Heart left ventricle (tissue), 13 donors: ENCODE measurements around the gene FLNB.

ENCODE experiments used
- POLR2A ChIP-seq, 2 donors: fragments of 450-650 bp; IDR thresholded peaks; one replicate each; pipeline ENCODE4 v1.6.1; 2017; ENCODE audit warnings: antibody characterized with exemption in 2 of 2, mild to moderate bottlenecking in 2 of 2, moderate library complexity in 2 of 2
- TF ChIP-seq, protein P1 (sequence below), 12 donors: fragments of 200-600 bp; sonication (generic) in 4 of 12; IDR thresholded peaks; one replicate each; pipeline versions ENCODE4 v1.5.0 to v1.8.0; 2018 to 2022; ENCODE audit warnings: antibody characterized with exemption in 12 of 12, mild to moderate bottlenecking in 5 of 12
- donor health status: ischemic (EF 13 %, LVEDD 7.1; RV severe dilation, severe dysfunction).
- donor health status: DM: no; HTN: yes; CAD: no.
- donor health status: DM: no; HTN: no; CAD: no.
- donor health status: ischemic (EF 25% LVEDD 6.9; RV normal size, moderate dysfunction).
- donor health status: ischemic (EF 25% LVEDD 5.7; RV mildly dilated, moderate dysfunction).
- donor health status: ischemic (EF 35%, LVEDD 5.7; RV mildly dilated, moderate dysfunction).
- donor health status: nonischemic (EF 11% LVEDD 7.7; RV severe dilation, severe dysfunction).
- donor health status: DM: yes; HTN: yes; CAD: no.
- donor health status: PGD.
- donor health status: ischemic (EF 29% LVEDD 5.4; RV normal size, mild dysfunction).
- donor health status: nonischemic (EF 23%, LVEDD 6.1; RV moderate dilation, normal function).

DNA sequence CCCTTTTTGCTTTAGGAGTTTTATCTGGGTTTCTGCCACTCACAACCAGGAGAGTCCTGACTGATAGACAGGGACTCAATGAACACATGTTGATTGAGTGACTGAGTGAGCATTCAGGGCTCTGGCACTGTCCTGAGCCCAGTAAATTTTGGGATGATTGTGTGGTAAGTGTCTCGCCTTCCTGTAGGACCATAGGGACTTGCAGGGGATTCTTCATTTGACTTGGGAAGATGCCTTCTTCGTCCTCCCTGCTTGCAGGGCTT, 22.3 kb upstream of the FLNB start:
- TF ChIP-seq, protein P1, sequence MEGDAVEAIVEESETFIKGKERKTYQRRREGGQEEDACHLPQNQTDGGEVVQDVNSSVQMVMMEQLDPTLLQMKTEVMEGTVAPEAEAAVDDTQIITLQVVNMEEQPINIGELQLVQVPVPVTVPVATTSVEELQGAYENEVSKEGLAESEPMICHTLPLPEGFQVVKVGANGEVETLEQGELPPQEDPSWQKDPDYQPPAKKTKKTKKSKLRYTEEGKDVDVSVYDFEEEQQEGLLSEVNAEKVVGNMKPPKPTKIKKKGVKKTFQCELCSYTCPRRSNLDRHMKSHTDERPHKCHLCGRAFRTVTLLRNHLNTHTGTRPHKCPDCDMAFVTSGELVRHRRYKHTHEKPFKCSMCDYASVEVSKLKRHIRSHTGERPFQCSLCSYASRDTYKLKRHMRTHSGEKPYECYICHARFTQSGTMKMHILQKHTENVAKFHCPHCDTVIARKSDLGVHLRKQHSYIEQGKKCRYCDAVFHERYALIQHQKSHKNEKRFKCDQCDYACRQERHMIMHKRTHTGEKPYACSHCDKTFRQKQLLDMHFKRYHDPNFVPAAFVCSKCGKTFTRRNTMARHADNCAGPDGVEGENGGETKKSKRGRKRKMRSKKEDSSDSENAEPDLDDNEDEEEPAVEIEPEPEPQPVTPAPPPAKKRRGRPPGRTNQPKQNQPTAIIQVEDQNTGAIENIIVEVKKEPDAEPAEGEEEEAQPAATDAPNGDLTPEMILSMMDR (IDR thresholded peaks at IDR 0.05), result no peak
- no peak for TF ChIP-seq POLR2A (IDR thresholded peaks at IDR 0.05)
